Gastrocnemius medialis (tissue), 4 donors: ENCODE results near the gene TENM3.

Experiments used
- CTCF ChIP-seq, 5 experiments: fragments of 450-650 bp in 3 of 5; fragments of 200-600 bp in 2 of 5; sonication (generic) in 2 of 5; IDR thresholded peaks in 4 of 5; conservative IDR thresholded peaks in 1 of 5; 1 replicate in 4 of 5; 2 replicates in 1 of 5; pipeline ENCODE4 v1.5.1; 2016 to 2019; ENCODE audit warnings: antibody characterized with exemption in 5 of 5, mild to moderate bottlenecking in 3 of 5, moderate library complexity in 3 of 5
- POLR2A ChIP-seq, 2 donors: fragments of 450-650 bp; IDR thresholded peaks; one replicate each; pipeline ENCODE4 v1.6.1; 2017; ENCODE audit warnings: antibody characterized with exemption in 2 of 2, mild to moderate bottlenecking in 2 of 2, moderate library complexity in 2 of 2

- TF ChIP-seq POLR2A (IDR thresholded peaks at IDR 0.05) (no peak), CTCF (IDR thresholded peaks at IDR 0.05 in 4 of 5, conservative IDR thresholded peaks at IDR 0.05 in 1 of 5) (no peak)
Observed at GRCh38 chr4:182671749-182672148, 428.5 kb downstream of the TENM3 start.
